OCI-LY1 (cell line): ENCODE data around the gene AGER.

ENCODE experiments used
- EZH2 ChIP-seq: fragments of 200-600 bp; sonication (generic), shearing (Covaris generic); IDR thresholded peaks from 2 replicates; pipeline ENCODE4 v1.8.0; 2017; ENCODE audit warnings: borderline replicate concordance, mixed run types, mild to moderate bottlenecking, antibody characterized with exemption, low read length, moderate library complexity, mixed read lengths
- TF ChIP-seq, protein P1 (sequence below): fragments of 200-600 bp; sonication (generic), shearing (Covaris generic); IDR thresholded peaks from 2 replicates; pipeline ENCODE4 v1.5.1; 2017; ENCODE audit warnings: mild to moderate bottlenecking, antibody characterized with exemption, low read length, moderate library complexity, mixed read lengths

- TF ChIP-seq, protein P1, sequence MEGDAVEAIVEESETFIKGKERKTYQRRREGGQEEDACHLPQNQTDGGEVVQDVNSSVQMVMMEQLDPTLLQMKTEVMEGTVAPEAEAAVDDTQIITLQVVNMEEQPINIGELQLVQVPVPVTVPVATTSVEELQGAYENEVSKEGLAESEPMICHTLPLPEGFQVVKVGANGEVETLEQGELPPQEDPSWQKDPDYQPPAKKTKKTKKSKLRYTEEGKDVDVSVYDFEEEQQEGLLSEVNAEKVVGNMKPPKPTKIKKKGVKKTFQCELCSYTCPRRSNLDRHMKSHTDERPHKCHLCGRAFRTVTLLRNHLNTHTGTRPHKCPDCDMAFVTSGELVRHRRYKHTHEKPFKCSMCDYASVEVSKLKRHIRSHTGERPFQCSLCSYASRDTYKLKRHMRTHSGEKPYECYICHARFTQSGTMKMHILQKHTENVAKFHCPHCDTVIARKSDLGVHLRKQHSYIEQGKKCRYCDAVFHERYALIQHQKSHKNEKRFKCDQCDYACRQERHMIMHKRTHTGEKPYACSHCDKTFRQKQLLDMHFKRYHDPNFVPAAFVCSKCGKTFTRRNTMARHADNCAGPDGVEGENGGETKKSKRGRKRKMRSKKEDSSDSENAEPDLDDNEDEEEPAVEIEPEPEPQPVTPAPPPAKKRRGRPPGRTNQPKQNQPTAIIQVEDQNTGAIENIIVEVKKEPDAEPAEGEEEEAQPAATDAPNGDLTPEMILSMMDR: no peak
- TF ChIP-seq EZH2: no peak
These were observed 36.5 kb downstream of the AGER start for GRCh38 chr6:32147401-32148132.
